GM19452 (cell line): ENCODE measurements around the gene LCN12.
"Not testable (repeated sequence)": the region's sequence is repeated elsewhere in the genome, so short reads cannot be mapped to it uniquely, and the experiment has no call there.

Experiments
- ATAC-seq: cut with Tn5 transposase; IDR thresholded peaks from one replicate; pipeline ENCODE4 v1.9.1; 2021; ENCODE audit not compliant: unreplicated experiment

LCN12 gene

DNA sequence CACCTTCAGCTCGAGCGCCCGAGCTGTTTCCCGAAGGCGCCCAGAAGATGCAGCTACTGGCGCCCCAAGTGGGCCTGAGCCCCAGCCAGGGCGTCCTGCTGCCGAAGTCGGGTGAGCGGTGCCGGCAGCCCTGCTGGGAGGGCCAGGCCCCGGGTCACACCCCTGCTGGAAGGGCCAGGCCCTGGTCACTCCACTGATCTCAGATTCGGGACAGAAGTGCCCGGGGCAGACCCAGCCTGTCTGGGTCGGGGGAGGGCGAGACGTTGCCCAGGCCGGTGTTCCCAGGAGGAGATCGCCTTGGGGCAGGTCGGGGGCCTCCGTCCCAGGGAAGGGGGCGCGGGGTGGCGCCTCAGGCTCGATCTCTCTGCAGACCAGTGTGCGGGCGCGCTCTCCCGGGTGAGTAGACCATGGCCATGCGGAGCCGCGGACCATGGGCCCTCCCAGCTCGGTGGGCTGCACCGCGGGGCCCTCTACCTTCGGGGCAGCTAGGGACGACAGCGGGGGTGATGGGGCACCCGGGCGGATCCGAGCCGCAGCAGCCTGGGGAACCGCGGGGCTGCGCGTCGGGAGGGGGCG, 33.0 kb downstream of the LCN12 start:
- no peak for ATAC-seq

DNA sequence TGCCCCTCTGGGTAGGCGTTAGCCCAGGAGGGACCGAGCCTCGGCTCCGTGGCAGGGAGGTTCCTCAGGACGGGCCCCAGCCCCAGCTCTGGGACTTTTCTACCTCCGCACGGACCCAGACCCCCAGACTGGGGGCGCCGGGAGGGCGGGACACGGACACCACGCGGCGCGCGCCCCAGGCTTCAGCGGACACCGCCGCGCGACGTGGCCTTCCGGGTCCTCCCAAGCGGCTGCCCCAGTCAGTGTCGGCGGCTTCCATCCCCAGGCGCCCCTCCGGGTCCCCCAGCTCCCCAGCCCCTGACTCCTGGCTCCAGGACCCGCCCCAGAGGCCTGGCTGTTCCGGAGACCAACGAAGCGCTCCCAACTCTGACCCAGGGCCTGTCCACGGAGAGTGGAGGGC, 33.8 kb downstream of the LCN12 start:
- ATAC-seq = no peak

GRCh38 chr9:136988872-136989271, 36.8 kb downstream of the LCN12 start:
- ATAC-seq = no peak

- ATAC-seq = no peak
Observed at GRCh38 chr9:136990242-136990911, 38.3 kb downstream of the LCN12 start.

- ATAC-seq = peak; percentile 84
Observed at GRCh38 chr9:136991993-136992818, 40.1 kb downstream of the LCN12 start, which contains the start of gene PAXX. TSS of gene PAXX (plus strand) at chr9:136992422. CDS start at chr9:136992444, 22 bp downstream.

DNA sequence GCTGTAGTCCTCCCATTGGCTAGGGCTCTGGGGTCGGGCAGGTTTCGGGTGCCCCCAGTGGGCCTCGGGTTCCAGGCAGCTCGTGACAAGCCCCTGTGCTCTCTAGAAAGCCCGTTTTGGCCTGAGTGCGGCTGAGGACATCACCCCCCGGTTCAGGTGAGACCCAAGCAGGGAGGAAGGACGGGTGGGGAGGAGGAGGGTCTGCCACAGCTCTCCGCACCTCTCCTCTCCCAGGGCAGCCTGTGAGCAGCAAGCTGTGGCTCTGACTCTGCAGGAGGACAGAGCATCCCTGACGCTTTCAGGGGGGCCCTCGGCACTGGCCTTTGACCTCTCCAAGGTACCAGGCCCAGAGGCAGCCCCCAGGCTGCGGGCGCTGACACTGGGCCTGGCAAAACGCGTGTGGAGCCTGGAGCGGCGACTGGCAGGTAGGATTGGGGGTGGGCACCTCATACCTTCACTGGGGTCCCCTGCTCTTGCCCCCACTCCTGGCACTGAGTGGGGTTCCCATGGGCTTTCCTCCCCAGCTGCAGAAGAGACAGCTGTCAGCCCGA, 40.8 kb downstream of the LCN12 start:
- ATAC-seq = no peak

GRCh38 chr9:136994180-136994887, 42.3 kb downstream of the LCN12 start:
- ATAC-seq = no peak

DNA sequence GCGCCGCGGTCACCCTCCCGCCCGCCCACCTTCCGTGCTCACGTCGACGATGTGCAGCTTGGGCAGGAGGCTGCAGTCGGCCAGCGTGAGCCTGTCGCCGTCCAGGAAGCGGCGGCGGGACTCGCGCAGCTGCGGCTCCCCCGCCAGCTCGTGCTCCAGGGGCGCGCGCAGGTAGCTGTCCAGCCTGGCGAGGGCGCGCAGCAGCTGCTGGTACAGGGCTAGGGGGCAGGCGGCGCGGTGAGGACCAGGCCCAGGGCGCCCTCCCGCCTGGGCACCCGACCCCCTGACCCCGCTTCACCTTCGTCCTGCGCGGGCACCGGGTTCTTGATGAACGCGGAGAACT, 42.8 kb downstream of the LCN12 start:
- no peak for ATAC-seq

DNA sequence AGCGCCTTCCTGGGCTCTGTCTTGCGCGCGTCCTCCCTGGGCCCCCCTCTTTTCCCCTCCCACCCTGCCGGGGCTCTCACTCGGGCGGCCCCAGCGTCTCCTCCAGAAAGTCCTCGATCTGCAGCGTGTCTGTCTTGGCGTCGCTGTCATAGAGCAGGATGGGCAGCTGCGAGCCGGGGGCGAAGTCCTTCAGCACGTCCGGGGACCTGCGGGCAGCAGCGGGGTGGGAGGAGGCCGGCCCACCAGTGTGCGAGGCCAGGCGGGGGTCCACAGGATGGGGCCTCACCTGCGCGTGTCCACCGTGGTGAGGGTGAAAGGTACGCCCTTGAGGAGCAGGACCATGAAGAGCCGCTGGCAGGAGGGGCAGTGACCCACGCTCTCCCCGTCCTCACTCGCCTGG, 43.3 kb downstream of the LCN12 start:
- ATAC-seq = no peak

DNA sequence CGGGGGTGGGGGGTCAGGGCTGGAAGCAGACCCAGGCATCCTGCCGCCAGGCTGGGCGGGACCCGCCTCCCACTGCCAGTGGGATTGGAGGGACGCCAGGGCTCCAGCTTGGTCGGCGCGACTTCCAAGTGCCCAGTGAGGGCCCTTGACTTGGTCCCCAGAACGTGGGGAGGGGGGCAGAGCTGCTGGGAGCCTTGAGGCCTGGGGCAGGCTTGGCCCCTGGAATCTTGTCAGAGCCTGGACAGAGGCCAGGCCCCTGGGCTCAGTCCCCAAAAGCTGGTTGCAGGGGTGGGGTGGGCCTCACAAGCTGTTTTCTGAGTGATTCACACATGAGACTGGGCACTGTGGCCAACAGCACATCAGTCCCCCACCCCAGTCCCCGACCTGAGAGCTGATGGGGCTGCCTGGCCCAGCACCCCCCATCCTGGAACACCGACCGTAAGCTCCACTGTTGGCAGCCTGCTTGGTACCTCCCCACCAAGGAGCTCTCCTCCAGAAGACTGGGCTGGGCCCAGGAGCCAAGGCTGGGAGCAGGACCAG, 43.8 kb downstream of the LCN12 start:
- ATAC-seq = no peak

- ATAC-seq = no peak
Observed at GRCh38 chr9:136996361-136997292, 44.6 kb downstream of the LCN12 start, which contains the start of gene CLIC3. TSS of gene CLIC3 (minus strand) at chr9:136996568. CDS start at chr9:136996543, 25 bp downstream.

- ATAC-seq = no peak
Observed at GRCh38 chr9:136997371-136997770, 45.3 kb downstream of the LCN12 start.

- ATAC-seq = no peak
Observed at GRCh38 chr9:136997830-136998234, 45.8 kb downstream of the LCN12 start.

GRCh38 chr9:137000177-137000930, 48.3 kb downstream of the LCN12 start:
- peak; percentile 66 for ATAC-seq

DNA sequence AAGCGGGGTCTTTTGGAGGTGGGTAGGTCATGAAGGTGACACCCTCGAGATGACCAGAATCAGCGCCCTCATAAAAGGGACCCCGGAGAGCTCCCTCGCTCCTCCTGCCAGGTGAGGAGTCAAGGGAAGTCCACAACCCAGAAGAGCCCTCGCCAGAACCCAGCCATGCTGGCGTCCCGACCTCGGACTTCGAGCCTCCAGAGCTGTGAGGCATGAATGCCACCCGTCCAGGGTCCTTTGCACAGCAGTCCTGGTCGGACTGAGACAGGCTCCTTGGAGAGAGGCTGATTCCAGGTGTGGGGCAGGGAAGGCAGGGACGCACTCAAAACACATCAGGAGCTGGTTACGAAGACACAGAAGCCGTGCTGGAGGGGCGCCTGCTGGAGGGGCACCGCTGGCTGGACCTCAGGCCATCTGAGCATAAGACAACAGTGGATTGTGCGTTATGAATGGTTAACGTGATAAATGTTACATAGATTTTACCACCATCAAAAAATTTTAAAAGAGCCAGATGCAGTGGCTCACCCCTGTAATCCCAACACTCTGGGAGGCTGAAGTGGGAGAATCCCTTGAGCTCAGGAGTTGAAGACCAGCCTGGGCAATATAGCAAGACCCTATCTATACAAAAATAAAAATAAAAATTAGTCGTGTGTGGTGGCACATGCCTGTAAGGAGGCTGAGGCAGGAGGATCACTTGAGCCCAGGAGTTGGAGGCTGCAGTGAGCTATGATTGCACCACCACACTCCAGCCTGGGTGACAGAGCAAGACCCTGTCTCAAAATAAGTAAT, 50.0 kb downstream of the LCN12 start:
- no peak for ATAC-seq

- no peak for ATAC-seq
Observed at GRCh38 chr9:137002646-137003041, 50.6 kb downstream of the LCN12 start.

DNA sequence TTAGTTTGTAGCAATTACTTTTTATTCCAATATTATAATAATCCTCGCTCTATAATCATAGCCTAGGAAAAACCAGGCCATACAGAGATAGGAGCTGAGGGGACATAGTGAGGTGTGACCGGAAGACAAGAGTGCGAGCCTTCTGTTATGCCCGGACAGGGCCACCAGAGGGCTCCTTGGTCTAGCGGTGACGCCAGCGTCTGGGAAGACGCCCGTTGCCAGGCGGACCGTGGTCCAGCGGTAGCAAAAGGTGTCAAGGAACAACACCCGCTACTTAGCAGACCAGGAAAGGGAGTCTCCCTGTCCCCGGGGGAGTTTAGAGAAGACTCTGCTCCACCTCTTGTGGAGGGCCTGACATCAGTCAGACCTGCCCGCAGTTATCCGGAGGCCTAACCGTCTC, 52.2 kb downstream of the LCN12 start:
- ATAC-seq = not testable (repeated sequence)
